ENCODE data around the gene COMMD10. TPM values are rescaled to one million over a fixed set of nuclear protein-coding genes. Genes with fewer than 3 reads are reported as not detected.

The COMMD10 gene
- total and polyA plus RNA-seq, 2 of the 8 experiments (the other 6 are each of a cell fraction or from before 2014, with no cell fraction given) = 16.5 to 43.4 TPM

- no peak for TF ChIP-seq BRCA1 (IDR thresholded peaks at IDR 0.05; ENCODE audit: low read depth, low read length)
Measured at GRCh38 chr5:116315531-116315930, 230.7 kb downstream of the COMMD10 start (continued).

Data from H1 (cell line).